GM11168 (cell line): ENCODE results near the gene TRIP6.

ENCODE experiments used
- in situ Hi-C: fragments of 300-500 bp; cut with MboI; formaldehyde crosslinking; loops from one replicate; pipeline ENCODE4 v1.12.0; 2022; ENCODE audit warnings: low sequenced_read_pairs; ENCODE audit not compliant: unreplicated experiment

The TRIP6 gene

DNA sequence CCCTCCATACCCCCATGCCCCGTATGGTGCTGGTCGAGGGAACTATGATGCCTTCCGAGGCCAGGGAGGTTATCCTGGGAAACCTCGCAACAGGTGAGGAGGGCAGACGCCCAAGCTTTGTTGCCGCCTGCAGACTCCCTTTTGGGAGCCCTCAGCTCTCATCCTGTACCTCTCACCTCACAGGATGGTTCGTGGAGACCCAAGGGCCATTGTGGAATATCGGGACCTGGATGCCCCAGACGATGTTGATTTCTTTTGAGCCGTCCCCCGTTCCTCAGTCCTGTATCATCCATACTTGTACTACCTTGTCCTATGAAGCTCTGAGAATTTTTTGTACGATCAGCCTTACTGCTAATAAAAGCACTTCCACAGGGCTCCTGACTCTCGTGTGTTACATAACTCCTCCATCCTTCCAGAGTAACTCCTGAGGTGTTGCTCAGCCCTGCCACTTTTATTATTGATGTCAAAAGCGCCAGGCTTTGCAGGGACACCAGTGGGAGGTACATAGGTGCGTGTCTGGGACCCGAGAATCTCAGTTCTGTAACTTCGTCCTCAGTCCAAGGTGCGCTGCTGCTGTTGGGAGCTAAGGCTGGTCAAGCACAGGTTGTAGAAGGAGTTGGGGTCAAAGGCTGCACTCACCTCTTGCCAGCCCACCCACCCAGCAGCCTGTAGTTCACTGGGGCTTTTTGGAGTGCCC lies 21.3 kb downstream of the TRIP6 start:
- in situ Hi-C loops, result no loop called here

DNA sequence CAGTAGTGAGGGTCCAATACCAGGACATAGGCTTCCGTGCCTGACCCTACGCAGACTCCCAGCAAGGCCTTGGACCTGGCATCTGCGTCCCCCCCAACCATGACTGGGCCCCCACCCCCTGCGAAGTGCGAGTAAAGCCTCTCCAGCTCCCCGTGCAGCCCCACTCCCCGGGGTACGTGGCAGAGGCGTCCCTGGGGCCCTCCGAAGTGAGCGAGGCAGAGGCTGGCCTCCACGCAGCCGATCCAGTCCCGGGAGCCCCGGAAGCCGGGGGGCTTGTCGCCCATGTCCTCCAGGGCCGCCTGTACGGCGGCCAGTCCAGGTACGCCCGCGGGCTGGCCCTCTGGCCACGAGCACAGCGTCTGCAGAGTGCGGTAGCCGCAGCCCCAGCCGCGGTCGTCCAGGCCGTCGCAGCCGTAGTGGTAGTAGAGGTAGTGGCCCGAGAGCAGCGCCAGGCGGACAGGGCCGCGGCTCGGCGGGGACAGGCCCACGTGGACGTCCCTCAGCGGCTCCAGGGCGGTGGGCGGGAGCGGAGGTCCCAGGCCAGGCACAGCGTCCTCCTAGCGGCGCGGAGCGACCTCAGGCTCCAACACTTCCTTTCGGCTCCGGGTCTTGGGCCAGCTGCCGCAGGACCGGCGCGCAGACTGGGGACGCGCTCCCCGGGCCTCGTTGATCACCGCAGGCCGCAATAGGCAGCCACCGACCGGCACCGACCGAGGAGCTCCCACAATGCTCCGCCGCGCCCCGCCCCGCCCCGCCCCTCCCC lies 22.0 kb downstream of the TRIP6 start, which contains the start of gene UFSP1:
UFSP1 (minus strand) TSS at position 728 of the 763 bp plus-strand sequence; CDS start at position 284, 444 bp downstream.
- in situ Hi-C loops, result no loop called here

DNA sequence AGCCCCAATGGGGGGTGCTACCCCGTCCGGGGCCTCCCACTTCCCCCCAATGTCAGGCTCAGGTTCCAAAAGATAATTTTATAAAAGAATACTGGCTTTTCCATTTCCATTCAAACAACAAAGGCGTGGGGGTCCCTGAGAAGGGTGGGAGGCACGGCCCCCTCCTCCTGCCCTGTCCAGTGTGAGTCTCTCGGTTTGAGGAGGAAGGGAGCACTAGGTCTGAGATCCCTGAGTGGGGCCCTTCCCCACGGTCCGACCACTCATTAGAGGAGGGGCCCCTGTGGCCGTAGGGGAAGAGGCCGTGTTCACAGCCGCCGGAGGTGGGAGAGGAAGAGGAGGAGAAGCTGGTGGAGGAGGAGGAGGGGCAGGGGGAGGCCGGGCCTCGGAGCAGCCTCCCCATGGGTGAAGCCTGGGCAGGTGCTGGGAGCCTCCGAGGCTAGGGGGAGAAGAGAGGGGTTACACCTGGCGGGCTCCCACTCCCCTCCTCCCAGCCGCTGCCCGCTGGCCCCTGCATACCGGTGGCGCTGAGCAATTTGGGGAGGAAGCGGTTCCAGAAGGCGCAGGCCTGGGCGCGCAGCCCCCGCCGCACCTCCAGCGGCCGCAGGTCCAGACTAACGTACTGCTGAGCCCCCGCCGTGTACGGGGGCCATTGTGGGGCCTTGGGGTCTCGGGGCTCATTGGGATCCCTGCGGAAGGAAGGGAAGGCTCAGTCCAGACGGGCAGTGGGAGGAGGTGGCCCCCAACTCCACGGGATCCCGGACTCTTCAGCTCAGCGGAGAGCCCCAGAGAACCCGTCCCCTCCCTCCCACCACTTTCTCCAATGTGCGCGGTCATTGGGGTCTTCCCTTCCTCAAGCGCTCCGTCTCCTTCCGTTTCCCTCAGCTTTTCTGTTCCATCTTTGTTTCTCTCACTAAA lies 23.7 kb downstream of the TRIP6 start:
- in situ Hi-C loops, result loop anchor here (5.0 kb wide), 1 partner anchor 166 kb away; no protein-coding TSS in a partner anchor

DNA sequence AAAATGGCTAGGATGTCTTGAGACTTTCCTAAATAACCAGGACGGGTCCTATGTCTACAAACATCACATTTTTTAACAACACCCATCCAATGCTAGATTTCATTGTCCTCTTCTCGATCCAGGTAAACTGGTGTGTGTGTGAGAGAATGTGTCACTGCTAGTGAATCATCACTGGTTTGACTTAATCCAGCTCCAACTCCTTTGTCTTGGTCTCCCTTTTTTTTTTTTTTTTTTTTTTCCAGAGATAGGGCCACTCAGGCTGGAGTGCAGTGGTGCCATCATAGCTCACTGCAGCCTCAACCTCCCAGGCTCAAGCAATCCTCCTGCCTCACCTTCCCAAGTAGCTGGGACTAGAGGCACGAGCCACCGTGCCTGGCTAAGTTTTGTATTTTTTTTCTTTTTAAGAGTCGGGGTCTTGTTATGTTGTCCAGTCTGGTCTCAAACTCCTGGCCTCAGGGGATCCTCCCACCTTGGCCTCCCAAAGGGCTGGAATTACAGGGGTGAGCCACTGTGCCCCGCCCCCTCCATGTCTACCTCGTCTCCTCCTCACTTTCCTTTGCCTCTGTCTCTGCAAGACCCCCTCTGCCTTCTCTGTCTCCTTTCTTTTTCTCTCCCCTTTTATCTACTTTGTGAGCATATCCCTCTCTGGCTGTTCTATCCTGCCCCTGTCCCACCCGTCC lies 24.5 kb downstream of the TRIP6 start:
- in situ Hi-C loops, result loop anchor here (5.0 kb wide), 1 partner anchor 166 kb away; no protein-coding TSS in a partner anchor

DNA sequence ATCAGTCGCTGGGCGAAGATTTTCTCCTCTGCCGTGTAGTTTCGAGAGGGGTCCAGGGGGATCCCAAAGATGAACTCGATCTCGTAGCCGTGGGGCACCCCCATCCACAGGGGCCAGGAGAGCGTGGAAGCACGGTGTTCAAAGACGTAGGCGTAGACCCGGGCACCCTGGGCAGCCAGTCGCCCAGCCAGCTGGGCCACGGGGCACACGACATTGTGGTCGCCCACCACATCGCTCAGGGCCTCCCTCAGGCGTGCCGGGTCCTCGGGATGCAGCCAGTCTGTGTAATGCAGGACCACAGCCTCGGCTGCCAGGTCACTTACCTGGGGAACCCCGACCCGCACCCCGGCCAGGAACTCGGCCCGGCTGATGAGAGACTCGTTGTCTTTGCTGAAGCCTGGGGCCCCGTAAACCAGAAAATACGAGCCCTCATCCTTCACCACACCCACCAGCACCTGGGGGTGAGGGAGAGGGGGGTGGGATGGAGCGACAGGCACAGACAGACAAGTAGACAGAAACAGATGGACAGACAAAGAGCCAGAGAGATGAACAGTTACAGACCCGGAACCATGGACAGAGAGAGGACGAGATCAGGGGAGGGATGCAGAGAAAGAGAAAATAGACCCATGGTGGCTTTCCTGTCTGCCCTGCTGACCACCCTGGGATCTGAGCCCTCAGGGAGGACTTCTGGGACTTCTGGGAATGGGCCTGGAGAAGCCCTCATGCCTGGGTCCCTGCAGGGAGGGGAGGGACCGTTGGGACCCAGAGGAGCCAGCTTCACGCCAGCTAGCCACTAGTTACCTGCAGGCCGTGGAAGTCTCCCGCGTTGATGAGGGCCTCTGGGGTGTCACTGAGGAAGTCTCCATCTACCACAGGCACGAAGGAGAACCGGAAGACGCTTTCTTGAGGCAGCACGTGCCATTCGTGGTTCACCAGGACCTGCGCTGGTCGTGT lies 25.5 kb downstream of the TRIP6 start:
- in situ Hi-C loops, result loop anchor here (5.0 kb wide), 1 partner anchor 165 kb away; no protein-coding TSS in a partner anchor

DNA sequence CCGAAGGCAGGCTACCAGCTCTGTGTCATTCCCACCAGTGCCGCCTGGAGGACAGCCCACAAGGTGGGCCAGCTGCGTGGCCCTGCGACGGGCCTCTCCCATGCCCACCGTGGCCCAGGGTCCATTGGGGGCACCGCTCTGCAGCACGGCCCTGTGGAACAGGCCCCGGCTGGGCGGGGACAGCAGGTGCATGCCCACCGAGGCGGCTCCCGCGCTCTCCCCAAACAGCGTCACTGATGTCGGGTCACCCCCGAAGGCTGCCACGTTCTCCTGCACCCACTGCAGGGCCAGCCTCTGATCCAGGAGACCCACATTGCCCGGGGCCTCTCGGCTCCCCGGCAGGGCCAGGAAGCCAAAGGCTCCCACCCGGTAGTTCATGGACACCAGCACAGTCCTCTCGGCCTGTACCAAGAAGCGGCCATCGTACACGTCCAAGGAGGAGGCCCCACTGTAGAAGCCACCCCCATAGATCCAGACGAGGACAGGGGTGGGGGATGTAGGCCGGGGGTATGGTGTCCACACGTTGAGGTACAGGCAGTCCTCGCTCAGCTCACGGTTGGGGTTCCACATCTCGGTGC lies 26.2 kb downstream of the TRIP6 start:
- in situ Hi-C loops, result loop anchor here (5.0 kb wide), 1 partner anchor 164 kb away; no protein-coding TSS in a partner anchor

DNA sequence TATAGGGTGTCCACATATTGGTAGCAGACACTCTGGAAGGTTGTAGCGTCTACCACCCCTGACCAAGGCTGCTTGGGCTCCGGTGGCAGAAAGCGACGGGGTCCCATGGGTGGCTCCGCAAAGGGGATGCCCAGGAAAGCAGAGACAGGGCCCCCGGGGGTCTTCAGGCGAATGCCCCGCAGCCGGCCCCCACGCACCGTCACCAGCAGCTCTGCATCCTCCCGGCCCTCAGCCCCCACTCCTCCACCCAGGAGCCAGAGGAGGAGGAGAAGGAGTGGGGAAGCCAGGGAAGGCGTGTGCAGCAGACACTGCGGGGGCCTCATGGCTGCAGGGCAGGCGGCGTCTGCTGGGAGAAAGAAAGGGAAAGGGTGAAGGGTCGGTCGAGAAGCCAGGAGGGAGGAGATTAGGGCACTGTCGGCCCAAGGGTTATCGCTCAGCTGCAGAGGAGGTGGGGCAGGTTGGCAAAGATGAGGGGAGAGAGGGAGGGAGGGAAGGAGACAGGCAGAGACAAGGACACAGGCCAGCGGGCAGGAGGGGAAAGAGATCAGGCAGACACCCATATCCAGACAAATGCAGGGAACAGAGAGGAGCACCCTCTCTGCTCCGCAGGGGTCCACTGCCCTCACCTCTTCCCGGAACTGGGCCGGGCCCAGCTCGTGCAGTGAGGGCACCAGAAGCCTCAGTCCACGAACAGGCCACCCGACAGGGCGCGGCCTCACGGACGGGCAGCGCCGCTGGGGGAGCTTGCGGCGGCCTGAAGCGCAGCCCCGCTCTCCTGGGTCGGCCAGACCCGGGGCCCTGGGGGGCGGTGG lies 26.9 kb downstream of the TRIP6 start:
- in situ Hi-C loops, result loop anchor here (5.0 kb wide), 1 partner anchor 163 kb away; no protein-coding TSS in a partner anchor

DNA sequence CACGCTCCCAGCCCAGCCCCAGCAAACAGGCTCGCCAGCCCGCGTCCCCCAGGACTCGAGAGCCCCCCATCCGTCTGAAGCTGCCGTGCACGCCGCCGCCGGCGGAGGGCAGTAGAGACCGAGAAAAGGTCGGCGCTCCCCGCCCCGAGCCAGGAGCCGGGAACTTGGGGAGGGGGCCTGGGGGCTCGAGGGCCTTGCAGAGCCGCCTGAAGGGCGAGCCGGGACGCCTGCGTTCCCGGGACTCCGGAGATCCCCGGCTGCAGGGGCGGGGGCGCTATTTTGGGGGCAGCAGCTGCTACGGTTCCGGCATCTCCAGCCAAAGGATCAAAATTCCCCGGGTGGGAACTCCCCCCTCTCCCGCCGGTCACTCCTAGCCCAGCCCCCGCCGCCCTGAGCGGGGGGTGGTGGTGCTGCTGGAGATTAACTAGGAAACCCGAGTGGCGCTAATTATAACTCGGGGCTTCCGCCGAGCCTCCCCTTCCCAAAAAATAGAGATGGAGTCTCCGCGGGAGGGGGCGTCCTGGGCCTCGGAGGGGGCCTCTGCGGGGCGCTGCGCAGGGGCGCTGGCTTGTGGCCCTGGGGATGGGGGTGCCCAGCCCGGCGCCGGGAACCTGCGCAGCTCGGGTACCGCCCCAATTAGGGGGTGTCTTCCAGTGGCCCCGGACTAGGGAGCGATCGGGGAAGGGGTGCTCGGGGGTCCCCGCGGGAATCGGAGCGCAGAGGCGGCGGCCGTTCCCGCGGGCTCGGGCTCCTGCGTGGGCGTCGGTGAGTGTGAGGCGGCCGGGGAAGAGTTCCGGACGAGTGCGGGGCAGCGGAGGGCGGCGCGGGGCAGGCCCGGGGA lies 27.9 kb downstream of the TRIP6 start:
- in situ Hi-C loops, result loop anchor here (5.0 kb wide), 1 partner anchor 162 kb away; no protein-coding TSS in a partner anchor

DNA sequence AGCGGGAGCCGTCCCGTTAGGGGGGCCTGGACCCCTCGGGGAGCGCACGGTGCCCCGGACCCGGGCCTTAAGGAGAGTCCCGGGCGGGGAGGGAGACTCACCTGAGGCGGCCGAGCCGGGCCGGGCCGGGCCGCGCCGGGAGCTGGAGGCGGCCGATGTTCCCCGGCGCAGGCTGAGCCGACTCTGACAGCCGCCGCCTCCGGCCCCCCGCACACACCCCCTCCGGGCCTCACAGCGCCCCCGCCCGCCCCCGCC lies 28.4 kb downstream of the TRIP6 start, which contains the start of gene ACHE:
ACHE (minus strand) TSS at position 188 of the 255 bp plus-strand sequence. CDS start 1,656 bp downstream, outside the sequence.
- in situ Hi-C loops, result no loop called here

DNA sequence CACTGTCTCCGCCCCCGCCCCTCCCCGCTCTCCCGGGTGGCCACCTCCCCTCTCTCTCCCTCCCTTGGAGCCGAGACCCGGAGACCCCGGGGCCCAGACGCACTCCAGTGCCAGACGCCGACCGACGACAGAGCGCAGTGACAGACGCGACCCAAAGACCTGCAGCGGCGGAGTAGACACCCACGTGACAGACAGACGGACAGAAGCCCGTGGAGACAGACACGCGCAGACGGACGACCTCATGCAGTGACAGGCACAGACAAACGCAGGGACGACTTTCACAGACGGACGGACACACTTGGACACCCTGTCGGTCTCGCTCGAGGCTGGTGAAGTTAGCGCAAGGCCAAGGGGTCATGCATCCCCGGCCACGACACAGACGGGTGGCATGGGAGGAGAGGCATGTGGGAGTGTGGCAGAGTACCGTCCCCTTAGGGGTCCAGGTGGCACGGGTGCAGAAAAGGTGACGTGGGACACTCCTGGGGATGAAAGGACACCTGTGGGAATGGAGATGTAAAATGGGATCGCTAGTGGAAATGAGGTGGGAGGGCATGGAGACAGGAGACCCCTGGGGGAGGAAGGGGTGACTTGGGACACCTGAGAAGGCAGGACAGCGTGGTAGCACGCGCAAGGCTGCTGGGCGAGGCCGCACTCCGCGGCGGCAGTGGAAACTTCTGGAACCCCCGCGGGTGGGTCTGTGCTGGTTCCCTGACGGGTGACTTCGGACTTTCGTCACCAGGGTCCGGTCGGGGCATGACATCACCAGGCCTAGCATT lies 29.0 kb downstream of the TRIP6 start:
- in situ Hi-C loops, result no loop called here

DNA sequence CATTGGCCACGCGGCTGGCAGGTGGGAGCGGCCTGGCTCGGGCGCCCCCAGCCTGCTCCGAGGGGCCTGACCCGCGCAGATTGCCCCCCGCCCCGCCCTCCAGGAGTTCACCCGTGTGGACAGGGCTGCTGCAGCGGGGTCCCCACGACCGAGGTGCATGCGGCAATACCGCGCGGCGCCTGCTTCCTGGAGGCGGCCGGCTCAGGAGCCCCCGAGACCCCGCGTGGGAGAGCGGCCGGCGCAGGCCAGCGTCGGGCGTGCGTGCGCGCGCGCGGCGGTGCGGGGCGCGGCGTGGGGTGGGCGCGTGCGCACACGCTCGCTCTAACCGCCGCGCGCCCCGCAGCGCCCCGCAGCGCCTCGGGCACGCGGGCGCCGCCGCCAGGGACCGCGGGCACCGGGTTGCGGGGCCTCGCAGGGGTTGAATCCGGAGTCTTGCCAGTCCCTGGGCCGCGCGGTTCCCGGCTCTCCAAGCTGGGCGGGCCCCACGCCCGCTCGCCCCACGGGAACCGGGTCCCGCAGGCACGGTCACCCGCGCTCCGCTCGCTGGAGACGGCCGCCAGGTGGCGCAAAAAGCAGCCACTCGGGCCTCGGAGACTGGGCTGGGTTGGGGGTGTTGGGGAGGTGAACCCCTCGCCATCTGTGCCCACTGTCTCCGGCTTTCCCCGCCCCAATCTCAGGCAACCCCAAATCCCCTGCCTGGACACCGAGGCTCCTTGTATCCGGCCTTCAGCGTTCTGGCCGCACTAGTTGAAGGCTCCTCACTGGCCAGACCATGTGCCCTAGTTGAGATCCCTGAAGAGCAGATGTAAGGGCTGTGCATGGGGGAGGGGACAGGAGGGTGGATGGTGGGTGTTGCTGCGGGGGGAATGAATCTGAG lies 29.8 kb downstream of the TRIP6 start:
- in situ Hi-C loops, result no loop called here

DNA sequence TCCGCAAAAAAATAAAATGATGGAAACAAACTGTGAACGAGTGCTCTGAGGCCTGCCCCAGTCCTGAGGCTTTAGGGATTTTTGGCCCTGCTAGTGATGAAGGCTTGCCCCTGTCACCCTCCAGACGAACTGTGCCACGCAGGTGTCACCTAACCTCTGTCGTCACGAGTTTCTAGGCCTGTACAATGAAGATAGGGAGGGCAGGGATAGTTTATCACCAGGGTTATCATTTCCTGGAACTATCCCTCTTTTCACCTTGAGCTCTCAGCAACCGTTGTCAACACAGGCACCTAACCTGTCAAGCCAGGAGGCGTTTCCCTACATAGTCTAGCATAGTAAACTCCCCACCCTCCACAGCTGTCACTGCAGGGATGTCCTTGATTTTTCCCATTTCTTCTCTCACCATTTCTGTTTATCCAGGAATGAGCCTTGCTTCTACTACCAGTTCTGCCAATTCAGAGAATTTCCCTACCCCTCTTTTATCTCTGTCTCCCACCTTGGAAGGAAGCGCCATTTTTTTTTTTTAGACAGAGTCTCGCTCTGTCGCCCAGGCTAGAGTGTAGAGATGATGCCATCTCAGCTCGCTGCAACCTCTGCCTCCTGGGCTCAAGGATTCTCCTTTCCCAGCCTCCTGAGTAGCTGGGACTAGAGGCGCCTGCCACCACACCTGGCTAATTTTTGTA lies 30.7 kb downstream of the TRIP6 start:
- in situ Hi-C loops, result no loop called here

DNA sequence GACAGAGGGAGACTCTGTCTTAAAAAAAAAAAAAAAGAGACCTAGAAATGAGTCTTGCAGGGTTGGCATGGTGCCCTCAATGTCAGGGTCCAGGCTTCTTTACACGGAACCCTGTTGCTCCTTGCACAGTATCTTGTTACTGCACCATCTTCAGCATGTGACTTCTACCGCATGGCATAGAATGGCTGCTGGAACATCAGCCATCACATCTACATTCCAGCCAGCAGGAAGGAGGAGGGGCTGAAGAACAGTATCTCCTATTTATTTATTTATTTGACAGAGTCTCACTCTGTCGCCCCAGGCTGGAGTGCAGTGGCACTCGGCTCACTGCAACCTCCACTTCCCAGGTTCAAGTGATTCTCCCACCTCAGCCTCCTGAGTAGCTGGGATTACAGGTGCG lies 32.2 kb downstream of the TRIP6 start:
- in situ Hi-C loops, result no loop called here

DNA sequence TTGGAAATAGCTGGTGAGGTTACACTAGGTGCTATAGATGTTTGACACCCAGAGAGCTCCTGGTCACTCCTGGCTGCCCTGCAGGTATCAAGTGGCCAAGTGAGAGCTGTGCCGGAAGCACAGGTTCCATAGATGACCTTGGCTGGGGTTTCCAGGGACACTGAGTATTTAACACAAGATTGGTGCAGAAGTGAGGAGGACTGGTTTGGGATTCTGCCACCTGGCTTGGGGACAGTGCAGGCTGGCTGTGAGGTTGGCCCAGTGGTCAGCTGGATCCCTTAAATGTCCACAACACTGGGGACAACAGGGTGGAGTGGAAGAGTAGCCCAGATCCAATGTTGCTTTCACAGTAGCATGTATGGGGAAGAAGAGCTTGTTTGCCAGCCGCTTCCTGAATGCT lies 33.8 kb downstream of the TRIP6 start:
- in situ Hi-C loops, result no loop called here
